Measurements from ENCODE around the gene NR5A1.

Gene NR5A1

GRCh38 chr9:124514125-124514524 lies 6.9 kb upstream of the NR5A1 start:
- no peak for DNase-seq

GRCh38 chr9:124513376-124513994 lies 6.3 kb upstream of the NR5A1 start:
- no peak for DNase-seq

- no peak for DNase-seq
These were observed 5.6 kb upstream of the NR5A1 start for GRCh38 chr9:124512806-124513204.

GRCh38 chr9:124511891-124512805 lies 4.9 kb upstream of the NR5A1 start:
- DNase-seq = no peak

GRCh38 chr9:124511426-124511840 lies 4.2 kb upstream of the NR5A1 start:
- no peak for DNase-seq

GRCh38 chr9:124510650-124511425 lies 3.6 kb upstream of the NR5A1 start:
- DNase-seq = no peak

- DNase-seq = no peak
These were observed 753 bp upstream of the NR5A1 start for GRCh38 chr9:124507880-124508423.

GRCh38 chr9:124506433-124506832 lies 766 bp downstream of the NR5A1 start:
- no peak for DNase-seq

- no peak for DNase-seq
These were observed 1.3 kb downstream of the NR5A1 start for GRCh38 chr9:124505901-124506346.

- no peak for DNase-seq
These were observed 1.9 kb downstream of the NR5A1 start for GRCh38 chr9:124505006-124505900.

GRCh38 chr9:124504530-124505005 lies 2.6 kb downstream of the NR5A1 start:
- no peak for DNase-seq

- DNase-seq = no peak
These were observed 3.3 kb downstream of the NR5A1 start for GRCh38 chr9:124503713-124504529.

GRCh38 chr9:124502711-124503702 lies 4.2 kb downstream of the NR5A1 start:
- no peak for DNase-seq

GRCh38 chr9:124501771-124502320 lies 5.4 kb downstream of the NR5A1 start:
- DNase-seq = no peak

GRCh38 chr9:124500796-124501611 lies 6.2 kb downstream of the NR5A1 start:
- no peak for DNase-seq

- no peak for DNase-seq
These were observed 7.0 kb downstream of the NR5A1 start for GRCh38 chr9:124500028-124500795.

GRCh38 chr9:124499216-124499615 lies 8.0 kb downstream of the NR5A1 start:
- DNase-seq = no peak
